H9 (cell line): ENCODE results near the gene C20orf144. TPM values are rescaled to one million over a fixed set of nuclear protein-coding genes. Genes with fewer than 3 reads are reported as not detected.

Experiments used
- DNase-seq: peaks from one replicate; pipeline ENCODE4 v3.0.0-alpha.2; 2017
- H2AFZ ChIP-seq: one replicate; pipeline ENCODE4 v1.6.1; 2013; ENCODE audit warnings: mild to moderate bottlenecking, low read length, control low read depth, moderate library complexity
- H2AK5ac ChIP-seq: 2 replicates; pipeline ENCODE4 v1.6.1; 2013; ENCODE audit warnings: low read length, control low read depth, mixed read lengths; ENCODE audit not compliant: insufficient read length
- H2BK120ac ChIP-seq: one replicate; pipeline ENCODE4 v1.6.1; 2013; ENCODE audit warnings: low read depth, mild to moderate bottlenecking, low read length, control low read depth, inconsistent platforms; ENCODE audit not compliant: poor library complexity, severe bottlenecking
- H2BK12ac ChIP-seq: 2 replicates; pipeline ENCODE4 v1.6.1; 2013; ENCODE audit warnings: low read length, control low read depth, mixed read lengths, low read depth; ENCODE audit not compliant: insufficient read length
- H2BK15ac ChIP-seq: 2 replicates; pipeline ENCODE4 v1.6.1; 2013; ENCODE audit warnings: low read depth, low read length, control low read depth
- H2BK20ac ChIP-seq: one replicate; pipeline ENCODE4 v1.6.1; 2013; ENCODE audit warnings: low read depth, mild to moderate bottlenecking, low read length, control low read depth, inconsistent platforms; ENCODE audit not compliant: poor library complexity, severe bottlenecking
- H2BK5ac ChIP-seq: 2 replicates; pipeline ENCODE4 v1.6.1; 2013; ENCODE audit warnings: low read length, control low read depth, mixed read lengths; ENCODE audit not compliant: insufficient read length
- H3K14ac ChIP-seq: 2 replicates; pipeline ENCODE4 v1.6.1; 2013; ENCODE audit warnings: low read length, control low read depth; ENCODE audit not compliant: insufficient read depth
- H3K18ac ChIP-seq: 2 replicates; pipeline ENCODE4 v1.6.1; 2013; ENCODE audit warnings: low read depth, mild to moderate bottlenecking, mixed read lengths, low read length, control low read depth; ENCODE audit not compliant: insufficient read length
- H3K23ac ChIP-seq: 2 replicates; pipeline ENCODE4 v1.6.1; 2013; ENCODE audit warnings: low read length, control low read depth, mixed read lengths, low read depth; ENCODE audit not compliant: insufficient read length
- H3K23me2 ChIP-seq: 2 replicates; pipeline ENCODE4 v1.6.1; 2013; ENCODE audit warnings: low read depth, mild to moderate bottlenecking, mixed read lengths, low read length, control low read depth; ENCODE audit not compliant: insufficient read length, poor library complexity, severe bottlenecking
- H3K27ac ChIP-seq: 2 replicates; pipeline ENCODE4 v1.5.1; 2013; ENCODE audit warnings: low read length, control low read depth, mixed read lengths, low read depth; ENCODE audit not compliant: insufficient read length
- H3K27me3 ChIP-seq: 2 replicates; pipeline ENCODE4 v1.6.1; 2013; ENCODE audit warnings: low read length, control low read depth, inconsistent platforms; ENCODE audit not compliant: insufficient read depth
- H3K4ac ChIP-seq: 2 replicates; pipeline ENCODE4 v1.6.1; 2013; ENCODE audit warnings: low read depth, mild to moderate bottlenecking, control low read depth, inconsistent platforms, low read length, moderate library complexity
- H3K4me1 ChIP-seq: 2 replicates; pipeline ENCODE4 v1.6.1; 2013; ENCODE audit warnings: low read length, control low read depth, inconsistent platforms; ENCODE audit not compliant: insufficient read depth
- H3K4me2 ChIP-seq: 2 replicates; pipeline ENCODE4 v1.6.1; 2013; ENCODE audit warnings: low read length, control low read depth, mixed read lengths; ENCODE audit not compliant: insufficient read length, insufficient read depth
- H3K56ac ChIP-seq: 2 replicates; pipeline ENCODE4 v1.6.1; 2013; ENCODE audit warnings: low read depth, mild to moderate bottlenecking, mixed read lengths, low read length, control low read depth; ENCODE audit not compliant: insufficient read length
- H3K79me1 ChIP-seq: 2 replicates; pipeline ENCODE4 v1.6.1; 2013; ENCODE audit warnings: low read depth, mild to moderate bottlenecking, moderate library complexity, low read length, control low read depth, inconsistent platforms; ENCODE audit not compliant: insufficient read depth, poor library complexity, severe bottlenecking
- H3K79me2 ChIP-seq: 2 replicates; pipeline ENCODE4 v1.6.1; 2013; ENCODE audit warnings: low read length, control low read depth, inconsistent platforms; ENCODE audit not compliant: insufficient read depth
- H3K9ac ChIP-seq: 2 replicates; pipeline ENCODE4 v1.6.1; 2013; ENCODE audit warnings: low read length, control low read depth, mixed read lengths; ENCODE audit not compliant: insufficient read length; ENCODE audit errors: extremely low read depth
- H3K9me3 ChIP-seq: one replicate; pipeline ENCODE4 v1.6.1; 2013; ENCODE audit warnings: low read depth, low read length, inconsistent platforms; ENCODE audit not compliant: control insufficient read depth
- H3T11ph ChIP-seq: one replicate; pipeline ENCODE4 v1.6.1; 2013; ENCODE audit warnings: mild to moderate bottlenecking, low read length, control low read depth, inconsistent platforms
- H4K20me1 ChIP-seq: one replicate; pipeline ENCODE4 v1.6.1; 2013; ENCODE audit not compliant: control insufficient read depth, insufficient read length, insufficient read depth
- H4K5ac ChIP-seq: 2 replicates; pipeline ENCODE4 v1.6.1; 2013; ENCODE audit warnings: low read depth, mild to moderate bottlenecking, mixed read lengths, low read length, control low read depth; ENCODE audit not compliant: insufficient read length
- H4K8ac ChIP-seq: replicated peaks from 2 replicates; pipeline ENCODE4 v1.6.1; 2013; ENCODE audit warnings: low read length, control low read depth, mixed read lengths, low read depth; ENCODE audit not compliant: insufficient read length
- H4K91ac ChIP-seq: 2 replicates; pipeline ENCODE4 v1.6.1; 2013; ENCODE audit warnings: low read depth, mild to moderate bottlenecking, moderate library complexity, mixed read lengths, low read length, control low read depth; ENCODE audit not compliant: insufficient read length
- H3K27ac Mint-ChIP-seq, 3 experiments: 2 replicates in 2 of 3; 3 replicates in 1 of 3; pipeline ENCODE4 v1.8.0; 2020 to 2021; ENCODE audit warnings: mixed read lengths in 3 of 3, mild to moderate bottlenecking in 1 of 3, moderate library complexity in 1 of 3
- H3K27me3 Mint-ChIP-seq: 2 replicates; pipeline ENCODE4 v1.8.0; 2021; ENCODE audit warnings: low read depth, mild to moderate bottlenecking, moderate library complexity, mixed read lengths
- H3K36me3 Mint-ChIP-seq, 3 experiments: 2 replicates in 2 of 3; 3 replicates in 1 of 3; pipeline ENCODE4 v1.8.0; 2020 to 2021; ENCODE audit warnings: low read depth in 3 of 3, mixed read lengths in 3 of 3; ENCODE audit not compliant: insufficient read depth in 1 of 3
- H3K4me1 Mint-ChIP-seq, 2 experiments: 2 replicates each; pipeline ENCODE4 v1.8.0; 2020; ENCODE audit warnings: mixed read lengths in 2 of 2
- H3K4me3 Mint-ChIP-seq, 2 experiments: 2 replicates in 1 of 2; 3 replicates in 1 of 2; pipeline ENCODE4 v1.8.0; 2020 to 2021; ENCODE audit warnings: mild to moderate bottlenecking in 2 of 2, mixed read lengths in 2 of 2, moderate library complexity in 1 of 2
- H3K9me3 Mint-ChIP-seq, 2 experiments: 2 replicates in 1 of 2; 3 replicates in 1 of 2; pipeline ENCODE4 v1.8.0; 2020; ENCODE audit warnings: mild to moderate bottlenecking in 2 of 2, mixed read lengths in 2 of 2, moderate library complexity in 1 of 2
- CTCF ChIP-seq: fragments of 200-600 bp; sonication (generic); conservative IDR thresholded peaks from 3 replicates; pipeline ENCODE4 v1.8.0; 2021; ENCODE audit warnings: antibody characterized with exemption, mild to moderate bottlenecking
- WGBS: extraction: QIAGEN DNeasy Blood & Tissue Kit; methylation state at CpG from one replicate; pipeline ENCODE4 v1.1.7; 2013; ENCODE audit warnings: missing lambda C conversion rate, low lambda C conversion rate, mixed read lengths; ENCODE audit not compliant: insufficient read length; ENCODE audit errors: extremely low coverage; 5-methylcytosine and 5-hydroxymethylcytosine counted together
- total RNA-seq: library from RNA; stranded (reverse); gene quantifications from 2 replicates; pipeline ENCODE4 v1.2.1, GENCODE V29; 2021

Gene C20orf144
- total RNA-seq, 1 experiment from 2014 or later, result 0.26 TPM

DNA sequence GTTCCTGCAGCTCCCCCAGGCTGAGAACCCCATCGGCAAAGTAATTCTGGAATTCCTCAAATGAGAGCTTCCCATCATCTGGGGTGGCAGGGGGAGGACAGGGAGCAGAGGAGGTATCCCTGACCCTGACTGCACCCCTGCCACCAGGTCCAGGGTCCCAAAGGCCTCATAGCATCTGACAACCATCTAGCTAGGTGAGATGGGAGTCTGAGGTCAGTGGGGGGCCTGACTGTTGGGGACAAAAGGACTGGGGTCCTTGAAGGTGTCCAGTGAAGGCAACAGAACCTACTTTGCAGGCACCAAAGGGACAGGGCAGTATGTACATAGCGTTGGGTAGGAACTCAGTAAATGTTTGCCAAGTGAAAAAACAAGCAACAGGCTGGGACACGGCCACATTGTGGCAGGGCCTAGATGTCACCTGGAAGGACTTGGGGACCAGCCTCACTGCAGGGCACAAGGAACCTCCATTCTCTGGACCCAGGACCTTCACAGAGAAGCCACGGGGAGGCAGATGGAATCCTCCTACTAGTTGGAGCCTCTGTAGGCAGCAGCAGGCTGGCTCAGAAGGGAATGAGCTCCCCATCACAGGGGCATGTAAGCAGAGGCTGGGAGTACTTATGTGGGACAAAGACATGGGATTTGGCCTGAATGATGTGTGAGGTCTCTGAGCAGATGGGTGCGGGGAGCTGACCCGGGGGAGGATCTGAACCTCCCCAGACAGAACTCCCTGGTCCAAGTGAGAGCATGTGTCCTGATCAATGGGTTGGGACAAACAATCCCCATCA, 8.8 kb downstream of the C20orf144 start:
- H3K18ac ChIP-seq, result no peak overlapping the region
- H4K5ac ChIP-seq, result no peak overlapping the region
- no peaks in the 10 kb centered on the region for H4K20me1 ChIP-seq
- no peak overlapping the region for H2BK15ac ChIP-seq
- peaks cover 35 to 36% of the 10 kb centered on the region in 2 experiments for H3K4me1 Mint-ChIP-seq
- no peak overlapping the region for H2BK120ac ChIP-seq
- no peak overlapping the region for H3K56ac ChIP-seq
- no peak overlapping the region for H3T11ph ChIP-seq
- H3K27ac Mint-ChIP-seq, result 0 out of 7 replicates have a peak overlapping the region, but pooled peaks of 1 of the 3 experiments have one; percentile 53
- H3K23ac ChIP-seq, result no peak overlapping the region
- H2BK5ac ChIP-seq, result no peak overlapping the region
- H4K91ac ChIP-seq, result no peak overlapping the region
- no peak overlapping the region for H2AFZ ChIP-seq
- no peaks in the 10 kb centered on the region for H3K79me2 ChIP-seq
- H3K27ac ChIP-seq, result no peak overlapping the region
- peaks cover 25% of the 10 kb centered on the region for H3K23me2 ChIP-seq
- no peaks in the 10 kb centered on the region for H3K79me1 ChIP-seq
- TF ChIP-seq CTCF, result no peak
- no peak for DNase-seq
- no peak overlapping the region for H2AK5ac ChIP-seq
- no peak overlapping the region for H2BK12ac ChIP-seq
- no peak overlapping the region for H3K4ac ChIP-seq
- H3K27me3 Mint-ChIP-seq, result peaks cover 2% of the 10 kb centered on the region
- H3K14ac ChIP-seq, result no peak overlapping the region
- no peaks in the 10 kb centered on the region; a peak in 1 of 5 replicates for H3K9me3 Mint-ChIP-seq
- H3K4me2 ChIP-seq, result no peak overlapping the region
- H3K4me3 Mint-ChIP-seq, result no peak overlapping the region; a peak in 1 of 5 replicates
- H3K9ac ChIP-seq, result no peak overlapping the region
- no peak overlapping the region for H4K8ac ChIP-seq
- H3K9me3 ChIP-seq, result no peaks in the 10 kb centered on the region
- H3K4me1 ChIP-seq, result peaks cover 4% of the 10 kb centered on the region; the same call in 1 of the 2 replicates
- WGBS, result no CpG with 5 or more reads among the region's 6 CpGs
- no peaks in the 10 kb centered on the region for H3K27me3 ChIP-seq
- peaks cover 26 to 49% (median 39%) of the 10 kb centered on the region in 3 experiments for H3K36me3 Mint-ChIP-seq
- H2BK20ac ChIP-seq, result no peak overlapping the region
